Activated CD8-positive, alpha-beta memory T cell treated with anti-CD3 and anti-CD28 coated beads, Interleukin-2, amount 50 U/mL, for 1 hour (primary cell): ENCODE results near the gene PGBD4.
A peak's percentile ranks its signal among the peaks of the same experiment; 100 is the strongest.

ENCODE experiments used
- DNase-seq: peaks from one replicate; pipeline ENCODE4 v3.0.0-alpha.2; 2020; ENCODE audit errors: extremely low read depth

The PGBD4 gene

GRCh38 chr15:34101366-34102174, at the start of gene PGBD4, which contains the start of gene EMC7:
PGBD4 (plus strand) TSS chr15:34102083; CDS start chr15:34102532, 449 bp downstream.
EMC7 (minus strand) TSS chr15:34101862; CDS start chr15:34101839, 23 bp downstream.
- peak; percentile 97 for DNase-seq

GRCh38 chr15:34054081-34054707, 47.7 kb upstream of the PGBD4 start:
- no peak for DNase-seq

DNA sequence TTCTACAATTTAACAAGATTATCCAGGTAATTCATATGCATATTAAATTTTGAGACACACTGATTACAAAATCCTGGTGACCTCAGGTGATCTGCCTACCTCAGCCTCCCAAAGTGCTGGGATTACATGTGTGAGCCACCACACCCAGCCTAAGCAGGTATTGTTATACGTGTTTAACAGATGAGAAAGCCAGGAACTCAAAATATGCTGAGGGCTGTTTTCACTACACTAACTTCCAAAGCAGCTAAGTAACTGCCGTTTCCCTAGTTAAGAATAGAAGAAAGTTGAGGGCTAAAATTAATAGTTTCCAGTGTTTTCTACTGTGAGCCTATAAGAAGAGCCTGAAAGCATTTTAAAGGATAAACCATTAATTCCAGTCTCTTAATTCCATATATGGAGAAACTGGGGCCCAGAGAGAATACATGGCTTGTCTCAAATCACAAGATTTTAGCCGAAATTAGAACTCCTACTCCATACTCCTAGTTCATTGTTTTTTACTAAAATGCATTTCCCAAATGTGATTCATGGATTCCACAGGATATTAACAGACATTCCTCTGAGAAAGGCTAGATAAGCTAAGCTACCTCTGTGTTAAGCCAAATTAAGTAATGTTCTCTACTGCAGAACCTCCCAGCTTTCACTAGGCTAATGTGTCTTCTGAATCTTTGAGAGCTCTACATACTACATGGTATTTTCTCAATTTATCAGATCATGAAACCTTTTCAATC, 45.9 kb upstream of the PGBD4 start:
- no peak for DNase-seq

DNA sequence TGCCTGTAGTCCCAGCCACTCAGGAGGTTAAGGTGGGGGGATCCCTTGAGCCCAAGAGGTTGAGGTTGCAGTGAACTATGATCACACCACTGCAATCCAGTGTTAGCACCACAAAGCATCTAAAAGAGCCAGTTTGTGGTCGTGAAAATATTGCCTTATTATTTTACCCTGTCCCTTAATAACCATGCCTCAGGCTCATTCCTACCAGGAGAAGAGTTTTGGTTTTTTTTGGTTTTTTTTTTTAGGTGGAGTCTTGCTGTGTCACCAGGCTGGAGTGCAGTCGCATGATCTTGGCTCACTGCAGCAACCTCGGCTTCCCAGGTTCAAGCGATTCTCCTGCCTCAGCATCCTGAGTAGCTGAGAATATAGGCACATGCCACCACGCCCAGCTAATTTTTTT, 45.0 kb upstream of the PGBD4 start:
- no peak for DNase-seq

DNA sequence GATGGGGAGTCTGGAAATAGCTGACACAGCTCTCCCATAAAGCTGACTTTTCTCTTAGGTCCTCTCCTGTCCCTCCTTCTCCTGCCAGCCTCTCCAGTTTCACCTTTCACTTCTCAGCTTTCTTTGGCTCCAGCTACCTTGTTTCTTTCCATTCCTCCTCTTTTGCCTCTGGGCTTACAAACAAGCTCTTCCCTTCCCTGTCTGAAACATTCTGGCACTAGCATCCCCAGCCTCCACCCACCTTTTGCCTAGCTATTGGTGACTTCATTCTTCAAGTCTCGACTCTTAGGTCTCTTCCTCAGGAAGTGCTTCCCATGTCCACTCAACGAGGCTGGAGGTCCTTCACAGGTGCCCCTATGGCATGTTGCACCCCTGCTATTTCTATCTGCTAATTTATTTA, 42.4 kb upstream of the PGBD4 start:
- no peak for DNase-seq

GRCh38 chr15:34059946-34060345, 41.9 kb upstream of the PGBD4 start:
- DNase-seq: no peak

GRCh38 chr15:34064438-34064837, 37.4 kb upstream of the PGBD4 start:
- no peak for DNase-seq

DNA sequence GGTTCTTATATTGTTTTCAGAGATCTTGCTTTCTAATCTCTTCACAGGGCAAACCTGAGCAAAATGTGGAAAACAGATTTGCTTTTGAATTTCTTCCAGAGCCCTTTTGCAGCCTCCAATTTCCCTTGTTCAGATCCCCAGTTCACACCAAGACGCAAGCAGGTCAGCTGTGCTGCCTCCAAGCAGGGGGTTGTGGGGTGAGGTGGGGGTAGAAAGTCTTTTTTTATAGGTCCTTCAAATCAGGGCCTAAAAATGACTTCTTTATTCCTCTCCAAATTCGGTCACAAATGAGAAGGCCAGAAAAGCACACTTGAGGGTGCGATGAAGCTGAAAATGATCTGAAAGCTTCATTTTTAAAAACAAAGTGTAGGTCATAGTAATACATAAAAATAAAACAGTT, 36.6 kb upstream of the PGBD4 start:
- DNase-seq: no peak

GRCh38 chr15:34065941-34066340, 35.9 kb upstream of the PGBD4 start:
- DNase-seq: no peak

DNA sequence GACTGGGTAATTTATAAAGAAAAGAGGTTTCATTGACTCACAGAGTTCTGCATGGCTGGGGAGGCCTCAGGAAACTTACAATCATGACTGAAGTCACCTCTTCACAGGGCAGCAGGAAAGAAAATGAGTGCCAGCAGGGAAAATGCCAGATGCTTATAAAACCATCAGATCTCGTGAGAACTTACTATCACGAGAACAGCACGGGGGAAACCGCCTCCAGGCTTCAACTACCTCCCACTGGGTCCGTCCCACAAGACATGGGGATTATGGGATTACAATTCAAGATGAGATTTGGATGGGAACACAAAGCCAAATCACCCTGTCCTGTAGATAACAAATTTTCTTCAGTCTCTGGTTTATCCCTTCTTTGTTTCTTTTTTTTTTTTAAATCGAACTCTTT, 31.9 kb upstream of the PGBD4 start:
- no peak for DNase-seq

GRCh38 chr15:34076785-34077184, 25.1 kb upstream of the PGBD4 start:
- DNase-seq: no peak

DNA sequence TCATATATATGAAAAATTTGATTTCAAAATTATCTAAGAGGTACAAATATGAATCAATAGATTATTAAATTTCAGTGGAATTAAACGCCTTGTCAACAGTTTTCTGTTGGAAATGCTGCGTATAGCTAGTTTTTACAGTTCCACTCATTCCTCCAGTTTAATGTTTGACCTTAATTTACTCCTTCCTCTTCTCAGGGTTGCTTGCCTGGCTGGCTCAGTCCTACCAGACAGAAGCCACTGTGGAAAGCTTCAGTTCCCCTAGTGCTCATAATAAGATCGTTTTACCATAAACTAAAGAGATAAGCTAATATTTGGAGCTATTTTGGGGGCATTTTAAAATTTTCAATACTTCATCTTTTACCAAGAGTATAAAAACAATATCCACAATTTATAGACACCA, 23.0 kb upstream of the PGBD4 start:
- no peak for DNase-seq

DNA sequence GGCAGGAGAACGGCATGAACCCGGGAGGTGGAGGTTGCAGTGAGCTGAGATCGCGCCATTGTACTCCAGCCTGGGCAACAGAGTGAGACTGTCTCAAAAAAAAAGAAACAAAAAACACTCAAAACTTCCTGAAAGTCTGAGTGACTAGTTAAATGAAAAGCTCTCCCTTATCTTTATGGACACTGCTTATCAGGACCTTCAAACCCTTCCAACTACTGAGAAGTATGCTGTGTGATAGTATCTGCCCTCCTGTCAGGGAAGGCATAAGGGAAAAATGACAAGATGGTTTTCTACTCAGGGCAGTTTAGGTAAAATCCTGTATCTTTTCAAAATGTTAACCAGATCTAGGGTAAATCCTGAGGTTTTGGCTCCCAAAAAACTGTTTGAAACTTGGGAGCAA, 22.0 kb upstream of the PGBD4 start:
- DNase-seq: no peak

DNA sequence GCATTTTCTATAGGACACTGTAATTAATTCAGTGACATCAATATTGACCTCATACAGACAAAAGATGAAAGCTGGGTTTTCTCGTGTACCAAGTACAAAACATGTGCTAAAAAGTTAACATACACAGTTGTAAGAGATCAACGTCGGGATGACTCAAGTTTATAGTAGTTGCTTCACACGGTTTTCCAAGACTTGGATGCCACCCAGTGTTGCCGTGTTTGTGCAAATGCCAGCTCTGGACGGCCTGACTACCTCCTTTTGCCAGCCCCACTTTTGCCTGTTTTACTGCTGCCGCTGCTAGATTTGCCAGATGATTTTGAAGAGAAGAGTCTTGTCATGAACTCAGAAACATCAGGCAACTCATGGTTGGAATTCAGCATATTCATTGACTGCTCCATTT, 17.8 kb upstream of the PGBD4 start:
- no peak for DNase-seq

GRCh38 chr15:34085746-34086145, 16.1 kb upstream of the PGBD4 start:
- DNase-seq: no peak

GRCh38 chr15:34099914-34100313, 2.0 kb upstream of the PGBD4 start:
- no peak for DNase-seq

GRCh38 chr15:34102175-34102925, 467 bp downstream of the PGBD4 start:
- DNase-seq: no peak

GRCh38 chr15:34106423-34106822, 4.5 kb downstream of the PGBD4 start:
- DNase-seq: no peak

DNA sequence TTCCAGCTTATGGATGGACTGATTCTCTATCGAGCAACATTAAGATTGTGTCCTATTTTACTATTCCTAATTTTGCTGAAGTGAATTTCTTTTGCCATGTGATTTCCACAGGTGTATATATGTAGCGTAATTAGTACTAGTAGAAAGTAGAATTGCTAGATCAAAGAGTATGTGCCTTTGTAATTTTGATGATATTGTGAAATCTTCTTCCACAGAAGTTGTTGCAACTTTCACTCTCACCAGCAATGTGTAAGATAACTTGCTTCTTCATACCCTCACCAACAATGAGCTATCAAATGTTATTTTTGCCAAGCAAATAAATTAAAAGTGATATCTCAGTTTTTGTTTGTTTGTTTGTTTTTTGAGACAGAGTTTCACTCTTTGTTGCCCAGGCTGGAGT, 5.4 kb downstream of the PGBD4 start:
- DNase-seq: no peak

DNA sequence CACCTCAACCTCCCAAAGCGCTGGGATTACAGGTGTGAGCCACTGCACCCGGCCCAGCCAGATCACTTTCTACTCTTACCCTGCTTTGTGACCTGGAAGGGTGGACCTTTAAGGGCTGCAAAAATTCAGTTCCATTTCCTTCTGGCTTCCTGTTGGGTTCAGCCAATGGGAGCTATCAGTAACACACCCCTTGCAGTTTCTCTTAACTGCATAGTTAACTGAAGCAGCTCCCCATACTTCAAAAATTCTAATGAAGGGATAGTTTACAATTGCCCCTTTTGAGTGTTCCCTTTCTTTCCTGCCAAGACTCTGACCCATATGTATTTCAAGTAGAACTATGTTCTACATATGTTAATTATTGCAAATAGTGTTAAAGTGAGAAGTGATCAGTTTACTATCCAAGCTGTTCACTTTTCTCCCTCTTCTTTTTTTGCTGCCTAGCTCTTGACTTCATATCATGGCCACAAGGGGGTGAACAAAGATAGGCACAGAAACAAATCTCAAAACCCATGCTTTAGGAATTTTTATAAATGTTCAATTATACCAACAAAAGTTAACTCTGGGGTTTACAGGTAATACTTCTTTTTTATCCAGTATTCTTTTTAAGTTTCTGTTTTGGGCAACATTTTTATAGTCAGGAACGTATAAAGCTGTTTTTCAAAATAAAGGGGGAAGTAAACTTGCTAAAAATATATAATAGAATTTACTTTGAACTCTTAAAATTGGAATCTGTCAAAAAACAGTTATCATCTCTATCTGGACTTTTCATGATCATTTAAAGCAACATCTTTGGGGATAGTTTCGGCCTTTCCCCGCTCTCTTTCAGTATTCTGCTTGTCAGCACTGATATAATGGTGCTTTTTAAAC, 8.1 kb downstream of the PGBD4 start:
- DNase-seq: no peak

DNA sequence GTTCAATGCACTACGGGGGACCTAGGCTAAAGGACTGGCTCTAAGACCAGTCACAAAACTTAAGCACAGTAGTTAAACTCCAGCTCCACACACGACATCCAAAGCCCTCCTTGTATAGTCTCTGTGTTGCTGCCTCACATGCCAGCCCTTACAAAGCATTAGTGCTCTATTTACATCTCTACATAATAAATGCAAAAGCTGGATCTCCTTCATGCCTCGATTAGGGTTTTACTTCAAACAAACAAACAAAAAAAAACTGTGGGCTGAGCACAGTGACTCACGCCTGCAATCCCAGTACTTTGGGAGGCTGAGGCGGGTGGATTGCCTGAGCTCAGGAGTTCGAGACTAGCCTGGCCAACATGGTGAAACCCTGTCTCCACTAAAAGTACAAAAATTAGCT, 9.6 kb downstream of the PGBD4 start:
- DNase-seq: no peak
